HG03457 (cell line): ENCODE data around the gene OR2S2.
"Not testable (repeated sequence)": the region's sequence is repeated elsewhere in the genome, so short reads cannot be mapped to it uniquely, and the experiment has no call there.

ENCODE experiments used
- ATAC-seq: cut with Tn5 transposase; IDR thresholded peaks from one replicate; pipeline ENCODE4 v1.9.1; 2021; ENCODE audit warnings: moderate number of reproducible peaks; ENCODE audit not compliant: unreplicated experiment

OR2S2 gene

DNA sequence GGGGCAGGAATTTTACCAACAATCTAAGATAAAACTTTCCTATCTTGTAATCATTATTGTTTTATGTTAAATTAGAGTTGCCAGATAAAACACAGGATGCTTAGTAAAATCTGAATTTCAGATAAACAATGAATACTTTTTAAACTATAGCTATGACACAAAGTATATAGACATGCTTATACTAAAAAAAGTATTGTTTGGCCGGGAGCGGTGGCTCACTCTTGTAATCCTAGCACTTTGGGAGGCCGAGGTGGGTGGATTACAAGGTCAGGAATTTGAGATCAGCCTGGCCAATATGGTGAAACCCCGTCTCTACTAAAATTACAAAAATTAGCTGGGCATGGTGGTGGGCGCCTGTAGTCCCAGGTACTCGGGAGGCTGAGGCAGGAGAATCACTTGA, 23.9 kb downstream of the OR2S2 start:
- ATAC-seq, result not testable (repeated sequence)

DNA sequence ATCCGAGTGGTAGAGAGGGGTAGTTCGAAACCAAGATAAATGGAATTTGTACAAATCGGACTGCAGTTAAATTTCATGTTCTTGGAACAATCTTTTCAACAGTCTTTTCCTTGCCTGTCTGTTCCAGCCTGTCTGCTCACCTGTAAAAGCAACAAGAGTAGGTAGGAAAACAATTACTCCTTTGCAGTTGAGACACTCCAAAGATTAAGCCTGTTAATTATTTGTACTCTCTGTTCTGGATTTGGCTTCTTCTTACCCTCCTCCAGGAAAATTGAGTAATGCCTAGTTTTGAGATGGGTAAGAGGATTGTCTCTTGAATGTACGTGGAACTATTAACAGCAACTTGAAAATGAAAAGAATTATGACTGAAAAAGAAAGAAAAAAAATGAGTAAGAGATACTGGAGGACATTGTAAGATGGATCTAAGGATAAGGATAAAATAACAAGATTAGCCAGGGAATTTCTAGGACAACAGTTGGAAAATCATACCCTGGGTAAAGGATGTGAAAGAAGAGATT, 24.3 kb downstream of the OR2S2 start:
- no peak for ATAC-seq

DNA sequence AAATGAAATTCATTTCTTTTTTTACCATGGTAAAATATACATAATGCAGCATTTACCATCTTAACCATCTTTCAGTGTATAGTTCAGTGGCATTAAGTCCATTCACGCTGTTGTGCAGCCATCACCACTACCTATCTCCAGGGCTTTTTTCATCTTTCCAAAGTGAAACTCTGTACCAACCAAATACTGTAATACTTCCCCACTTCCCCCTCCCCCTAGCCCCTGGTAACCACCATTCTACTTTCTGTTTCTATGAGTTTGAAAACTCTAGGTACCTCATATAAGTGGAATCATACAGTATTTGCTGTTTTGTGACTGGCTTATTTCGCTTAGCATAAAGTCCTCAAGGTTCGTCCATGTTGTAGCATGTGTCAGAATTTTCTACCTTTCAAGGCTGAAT, 25.2 kb downstream of the OR2S2 start:
- no peak for ATAC-seq

DNA sequence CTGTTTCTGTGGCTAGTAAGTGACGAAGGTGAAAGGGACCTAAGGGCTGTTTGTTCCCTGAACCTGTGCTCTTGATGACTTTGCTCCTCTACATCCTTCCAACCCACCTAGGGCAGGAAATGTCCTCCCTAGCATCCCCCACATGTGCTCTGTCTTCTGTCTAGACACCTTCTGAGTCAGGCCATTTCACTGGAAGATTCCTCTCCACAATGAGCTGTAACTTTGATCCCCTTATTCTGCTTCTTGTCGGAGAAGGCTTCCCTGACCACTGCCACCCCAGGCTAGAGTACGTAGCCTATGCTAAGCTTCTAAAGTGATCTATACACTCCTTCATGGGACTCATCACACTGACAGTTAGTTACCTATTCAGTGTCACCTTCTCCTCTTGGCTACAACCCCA, 27.0 kb downstream of the OR2S2 start:
- no peak for ATAC-seq

- ATAC-seq, result no peak
Measured at GRCh38 chr9:35930521-35930920, 27.4 kb downstream of the OR2S2 start.

DNA sequence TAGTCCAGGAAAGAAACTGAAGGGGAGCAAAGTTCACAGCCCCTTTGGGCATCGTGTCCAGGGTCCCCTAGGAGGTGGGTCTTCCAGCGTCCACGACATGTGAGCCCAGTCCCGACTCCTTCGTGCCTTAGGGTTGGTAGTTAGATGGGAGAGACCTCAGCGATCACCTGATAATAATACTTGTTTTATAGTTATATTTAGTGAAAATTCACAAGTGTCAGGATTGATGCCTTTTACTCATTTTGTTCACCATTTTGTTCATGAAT, 28.6 kb downstream of the OR2S2 start:
- ATAC-seq, result no peak

DNA sequence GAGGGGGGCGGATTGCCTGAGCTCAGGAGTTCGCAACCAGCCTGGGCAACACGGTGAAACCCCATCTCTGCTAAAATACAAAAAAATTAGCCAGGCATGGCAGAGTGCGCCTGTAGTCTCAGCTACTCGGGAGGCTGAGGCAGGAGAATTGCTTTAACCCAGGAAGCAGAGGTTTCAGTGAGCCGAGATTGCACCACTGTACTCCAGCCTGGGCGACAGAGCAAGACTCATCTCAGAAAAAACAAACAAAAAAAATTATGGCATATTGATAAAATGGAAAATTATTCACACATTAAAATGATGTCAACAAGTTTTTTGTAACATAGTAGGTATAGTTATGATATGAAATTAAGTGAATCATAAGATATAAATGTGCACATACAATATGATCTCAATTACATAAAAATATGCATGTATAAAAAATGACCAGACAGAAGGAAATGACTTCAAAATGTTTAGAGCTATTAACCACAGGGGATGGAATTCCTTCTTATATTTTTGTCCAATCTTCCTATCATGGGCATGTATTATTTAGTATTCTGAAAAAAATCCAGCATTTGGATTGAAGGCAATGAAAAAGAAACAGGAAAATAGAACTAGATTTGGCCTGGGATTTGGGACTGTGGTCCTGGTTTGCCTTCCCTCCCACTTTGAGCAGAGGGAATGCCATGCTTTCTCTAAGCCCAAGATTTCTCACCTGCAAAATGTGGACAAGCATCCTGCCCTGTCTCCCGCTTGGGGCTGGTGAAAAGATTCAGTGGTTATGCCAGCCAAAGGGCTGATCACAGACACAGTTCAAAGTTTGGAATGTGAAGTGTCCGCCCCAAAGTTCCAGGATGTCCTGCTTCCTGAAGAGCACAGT, 29.1 kb downstream of the OR2S2 start:
- ATAC-seq, result no peak

DNA sequence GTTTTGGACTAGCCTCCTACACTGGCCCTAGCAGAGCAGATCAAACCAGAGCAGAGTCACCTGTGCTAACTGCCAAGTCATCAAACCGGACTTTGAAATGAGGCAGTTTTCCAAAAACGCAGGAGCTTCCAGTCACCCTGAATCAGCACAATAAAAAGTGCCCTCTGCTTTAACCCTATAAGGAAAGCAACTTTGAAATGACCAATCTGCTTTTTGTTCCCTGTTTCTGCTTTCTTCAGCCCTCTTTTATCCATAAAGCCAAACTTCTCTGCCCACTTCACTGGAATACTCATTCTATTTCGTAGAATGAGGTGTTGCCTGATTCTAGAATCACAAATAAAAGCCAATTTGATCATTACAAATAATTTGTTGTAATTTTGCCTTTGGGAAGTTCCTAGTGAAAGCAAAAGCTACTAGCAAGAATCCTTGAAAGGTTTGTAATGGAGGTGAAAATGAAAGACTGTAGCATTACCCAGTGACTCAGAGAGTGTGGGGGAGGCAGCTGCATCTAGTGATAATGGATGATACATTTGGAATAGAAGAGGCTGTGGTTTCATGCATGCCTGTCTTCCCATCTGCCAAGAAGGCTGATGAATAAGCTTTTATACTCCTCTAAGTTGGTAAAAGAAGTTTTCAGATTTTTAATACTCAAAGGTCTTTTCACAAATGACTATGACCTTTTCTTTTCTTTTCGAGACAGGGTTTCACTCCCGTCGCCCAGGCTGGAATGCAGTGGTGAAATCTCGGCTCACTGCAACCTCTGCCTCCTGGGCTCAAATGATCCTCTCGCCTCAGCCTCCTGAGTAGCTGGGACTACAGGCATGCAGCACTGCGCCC, 33.8 kb downstream of the OR2S2 start:
- no peak for ATAC-seq

- no peak for ATAC-seq
Measured at GRCh38 chr9:35923598-35923926, 34.4 kb downstream of the OR2S2 start.

DNA sequence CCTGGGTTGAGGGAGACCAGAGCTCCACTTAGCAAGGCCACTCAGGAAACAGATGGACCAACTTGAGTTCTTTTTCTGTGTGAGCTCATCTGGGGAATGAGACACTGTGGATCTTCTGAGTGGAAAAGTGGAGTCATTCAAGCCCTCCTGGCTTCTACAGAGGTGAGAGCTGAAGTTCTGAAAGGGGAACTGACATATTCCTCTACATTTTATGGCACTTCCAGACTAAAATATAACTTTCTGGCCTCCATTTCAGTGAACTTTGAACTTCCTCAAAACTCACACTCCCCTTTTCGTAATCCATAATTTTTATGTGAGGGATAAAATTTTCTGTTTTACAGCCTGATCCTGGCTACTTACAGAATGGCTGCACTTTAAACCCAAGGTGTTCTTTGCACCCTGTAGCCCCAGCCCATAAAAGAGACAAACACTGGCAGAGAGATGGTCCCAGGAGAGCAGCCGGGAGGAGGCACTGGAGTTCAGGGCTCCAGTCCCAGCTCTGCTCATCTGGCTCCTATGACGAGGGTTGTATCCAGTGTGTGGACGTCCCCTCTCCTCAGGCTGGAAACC, 37.8 kb downstream of the OR2S2 start:
- no peak for ATAC-seq

- no peak for ATAC-seq
Measured at GRCh38 chr9:35919212-35920008, 38.5 kb downstream of the OR2S2 start.

- ATAC-seq, result no peak
Measured at GRCh38 chr9:35918780-35919179, 39.2 kb downstream of the OR2S2 start.

- ATAC-seq, result no peak
Measured at GRCh38 chr9:35917261-35917660, 40.7 kb downstream of the OR2S2 start.

GRCh38 chr9:35915681-35916294, 42.2 kb downstream of the OR2S2 start:
- ATAC-seq, result no peak

GRCh38 chr9:35914301-35914807, 43.6 kb downstream of the OR2S2 start:
- ATAC-seq, result no peak

DNA sequence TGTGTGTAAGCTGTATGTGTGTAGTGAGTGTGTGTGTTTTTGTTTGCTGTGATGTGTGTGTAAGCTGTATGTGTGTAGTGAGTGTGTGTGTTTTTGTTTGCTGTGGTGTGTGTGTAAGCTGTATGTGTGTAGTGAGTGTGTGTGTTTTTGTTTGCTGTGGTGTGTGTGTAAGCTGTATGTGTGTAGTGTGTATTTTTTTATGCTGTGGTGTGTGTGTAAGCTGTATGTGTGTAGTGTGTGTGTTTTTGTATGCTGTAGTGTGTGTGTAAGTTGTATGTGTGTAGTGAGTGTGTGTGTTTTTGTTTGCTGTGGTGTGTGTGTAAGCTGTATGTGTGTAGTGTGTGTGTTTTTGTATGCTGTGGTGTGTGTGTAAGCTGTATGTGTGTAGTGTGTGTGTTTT, 44.5 kb downstream of the OR2S2 start:
- ATAC-seq, result not testable (repeated sequence)

DNA sequence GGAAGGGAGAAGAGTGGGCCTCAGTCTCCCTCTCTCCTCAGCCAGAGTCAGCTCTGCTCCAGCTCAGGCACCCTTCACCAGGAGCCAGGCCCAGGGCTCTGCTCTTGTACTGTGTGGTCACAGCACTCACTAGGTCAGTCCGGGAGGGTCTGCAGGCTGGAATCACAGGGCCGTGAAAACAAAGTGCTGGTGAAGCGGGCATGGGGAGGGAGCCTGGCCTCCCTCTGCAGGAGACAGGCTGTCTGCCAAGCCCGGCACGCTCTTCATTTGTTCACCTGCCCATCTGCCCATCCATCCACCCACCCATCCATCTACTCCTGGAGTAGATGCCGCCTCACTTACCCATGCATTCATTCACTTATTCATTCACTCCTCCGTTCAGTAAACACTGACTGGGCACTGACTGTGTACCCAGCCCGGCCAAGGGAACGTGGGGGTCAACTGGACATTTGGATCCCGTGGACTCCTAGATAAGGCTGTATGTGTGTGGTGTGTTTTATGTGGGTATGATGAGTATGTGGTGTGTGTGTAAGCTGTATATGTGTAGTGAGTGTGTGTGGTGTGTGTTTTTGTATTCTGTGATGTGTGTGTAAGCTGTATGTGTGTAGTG, 45.1 kb downstream of the OR2S2 start:
- no peak for ATAC-seq

- no peak for ATAC-seq
Measured at GRCh38 chr9:35911690-35912089, 46.3 kb downstream of the OR2S2 start.

- no peak for ATAC-seq
Measured at GRCh38 chr9:35910613-35911359, 47.2 kb downstream of the OR2S2 start.
